ENCODE measurements around the gene CCBE1. TPM values are rescaled to one million over a fixed set of nuclear protein-coding genes. Genes with fewer than 3 reads are reported as not detected.
A peak's percentile ranks its signal among the peaks of the same experiment; 100 is the strongest.

The CCBE1 gene
- total RNA-seq, 2 experiments from 2014 or later, result not detected

DNA sequence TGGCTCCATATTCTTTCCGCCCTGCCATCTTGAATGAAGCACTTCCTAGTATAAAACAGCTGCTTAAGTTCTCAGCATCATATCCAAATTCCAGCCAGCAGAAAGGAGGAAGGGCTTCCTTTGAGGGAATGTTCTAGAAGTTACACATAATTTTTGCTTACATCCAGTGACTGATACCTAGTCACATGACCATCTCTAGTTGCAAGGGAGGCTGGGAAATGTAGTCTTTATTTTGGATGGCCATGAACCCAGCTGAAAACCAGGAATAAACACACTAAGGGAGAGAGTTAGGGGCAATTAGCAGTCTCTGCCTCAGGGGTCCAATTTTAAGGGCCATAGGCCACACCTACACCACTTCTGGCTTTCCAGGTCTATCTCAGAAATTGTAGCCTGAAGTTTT lies 280.4 kb downstream of the CCBE1 start:
- peaks cover 35% of the 10 kb centered on the region for H3K27me3 Mint-ChIP-seq
- no peak overlapping the region for H3K4me3 Mint-ChIP-seq
- TF ChIP-seq CTCF (IDR thresholded peaks at IDR 0.05), result no peak
- DNase-seq (no peak), ATAC-seq (no peak)
- intact Hi-C loops (cut with micrococcal nuclease), result no loop called here
- H3K27ac Mint-ChIP-seq, result no peak overlapping the region
- H3K9me3 Mint-ChIP-seq, result no peaks in the 10 kb centered on the region
- ChIA-PET POLR2A (no interaction called here), CTCF (interaction anchor here (0.6 kb wide), 1 partner anchor 272 kb away, joined by 3 read pairs; no protein-coding TSS in a partner anchor)
- H3K4me1 Mint-ChIP-seq (ENCODE audit: low read depth), result no peaks in the 10 kb centered on the region
- no peaks in the 10 kb centered on the region for H3K36me3 Mint-ChIP-seq (ENCODE audit: low read depth)

DNA sequence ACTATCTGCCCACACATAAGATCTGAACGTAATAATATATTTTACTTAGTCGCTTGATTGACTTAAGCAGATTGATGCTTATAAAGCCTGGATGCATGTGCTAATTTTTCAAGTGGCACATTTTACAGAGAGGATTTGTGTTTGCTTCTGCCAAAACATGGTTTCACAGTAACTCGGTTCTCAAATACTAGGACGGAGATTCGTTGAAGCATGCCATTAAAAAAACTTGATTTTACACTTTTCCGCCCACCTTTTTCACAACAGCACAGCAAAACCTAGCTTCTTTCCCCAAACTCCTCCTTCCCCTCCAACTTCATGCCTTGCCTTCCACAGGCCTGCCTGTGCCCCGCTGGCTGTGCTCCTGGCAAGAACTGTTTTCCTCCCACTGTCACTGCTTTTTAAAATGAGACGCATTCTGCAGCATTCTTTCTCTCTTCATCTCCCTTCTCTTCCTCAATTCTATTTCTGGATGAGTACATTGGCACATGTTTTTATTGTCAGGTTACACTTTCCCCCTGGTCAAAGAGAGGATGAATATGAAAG lies 283.0 kb downstream of the CCBE1 start:
- H3K36me3 Mint-ChIP-seq (ENCODE audit: low read depth), result no peaks in the 10 kb centered on the region
- DNase-seq (no peak), ATAC-seq (no peak)
- H3K4me3 Mint-ChIP-seq, result no peak overlapping the region
- TF ChIP-seq CTCF (IDR thresholded peaks at IDR 0.05), result no peak
- ChIA-PET CTCF (interaction anchor here (0.6 to 1.1 kb wide), 3 partner anchors 12 to 487 kb away, joined by 3 read pairs; no protein-coding TSS in a partner anchor), POLR2A (no interaction called here)
- intact Hi-C loops (cut with micrococcal nuclease), result no loop called here
- peaks cover 27% of the 10 kb centered on the region for H3K27me3 Mint-ChIP-seq
- H3K9me3 Mint-ChIP-seq, result no peaks in the 10 kb centered on the region
- H3K4me1 Mint-ChIP-seq (ENCODE audit: low read depth), result no peaks in the 10 kb centered on the region
- no peak overlapping the region for H3K27ac Mint-ChIP-seq

DNA sequence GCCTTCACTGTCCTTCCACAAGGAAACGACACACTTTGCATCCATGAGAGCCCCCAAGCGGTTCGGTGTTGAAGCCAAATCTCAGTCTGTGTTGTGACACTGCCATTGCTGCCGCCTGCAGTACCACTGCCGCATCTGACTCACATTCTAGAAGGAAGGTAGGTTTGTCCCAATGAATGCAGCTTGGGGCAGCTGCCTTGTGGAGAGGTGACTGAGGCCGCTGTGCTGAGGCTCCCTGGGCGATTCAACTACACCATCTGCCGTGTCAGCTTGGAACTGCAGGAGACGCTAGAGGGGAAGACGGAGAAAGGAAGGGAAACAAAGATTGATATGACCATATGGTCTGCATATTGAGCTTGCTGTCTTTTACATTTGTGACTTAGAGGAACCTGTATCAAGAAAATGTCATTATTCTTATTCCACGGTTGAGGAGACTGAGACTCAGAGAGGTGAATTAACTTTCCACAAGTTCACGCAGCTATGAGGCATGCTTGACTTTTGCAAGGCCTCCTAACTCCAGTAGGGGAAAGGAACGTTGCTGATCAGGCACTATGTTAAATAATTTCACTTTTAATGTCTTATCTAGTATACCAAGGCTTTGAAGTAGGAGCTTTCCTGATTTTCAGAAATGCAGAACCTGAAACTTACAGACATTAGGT lies 294.7 kb downstream of the CCBE1 start:
- peaks cover 7% of the 10 kb centered on the region for H3K27me3 Mint-ChIP-seq
- ChIA-PET CTCF (interaction anchor here (0.6 to 5.5 kb wide), 59 partner anchors 9 to 639 kb away, joined by 3 to 219 read pairs (median 4); partner anchors contain the start of genes CPLX4, GRP, LMAN1 and RAX), POLR2A (no interaction called here)
- H3K9me3 Mint-ChIP-seq, result no peaks in the 10 kb centered on the region
- no peaks in the 10 kb centered on the region for H3K4me1 Mint-ChIP-seq (ENCODE audit: low read depth)
- H3K27ac Mint-ChIP-seq, result no peak overlapping the region
- peak; percentile 97 for TF ChIP-seq CTCF (IDR thresholded peaks at IDR 0.05)
- intact Hi-C loops (cut with micrococcal nuclease), result loop anchor here (2.0 kb wide), 2 partner anchors 92 to 154 kb away; no protein-coding TSS in a partner anchor
- no peaks in the 10 kb centered on the region for H3K36me3 Mint-ChIP-seq (ENCODE audit: low read depth)
- no peak overlapping the region for H3K4me3 Mint-ChIP-seq
- peak; percentile 87 for DNase-seq
- ATAC-seq, result peak; percentile 100

DNA sequence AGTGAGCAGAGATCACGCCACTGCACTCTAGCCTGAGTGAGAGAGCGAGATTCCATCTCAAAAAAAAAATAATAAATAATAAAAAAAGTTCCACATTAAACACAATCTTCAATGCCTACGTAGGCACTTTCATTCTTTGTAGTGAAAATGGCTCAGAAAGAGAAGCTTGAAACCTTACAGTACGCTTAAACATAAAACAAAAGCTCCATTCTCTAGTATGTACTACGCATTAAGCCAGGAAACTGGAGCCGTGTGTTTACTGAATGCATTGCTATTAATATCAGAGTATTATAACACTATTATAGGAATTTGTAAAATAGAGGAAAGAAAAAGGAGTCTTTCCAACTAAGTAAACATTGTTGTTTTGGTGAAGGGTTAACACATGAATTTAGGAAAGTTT lies 296.8 kb downstream of the CCBE1 start:
- TF ChIP-seq CTCF (IDR thresholded peaks at IDR 0.05), result no peak
- Mint-ChIP-seq H3K27ac (no peak overlapping the region), H3K36me3 (ENCODE audit: low read depth) (no peaks in the 10 kb centered on the region), H3K9me3 (no peaks in the 10 kb centered on the region), H3K4me1 (ENCODE audit: low read depth) (peaks cover 4% of the 10 kb centered on the region), H3K27me3 (peaks cover 10% of the 10 kb centered on the region), H3K4me3 (no peak overlapping the region)
- ChIA-PET POLR2A (interaction anchor here (0.6 kb wide), 2 partner anchors 54 to 152 kb away, joined by 3 to 4 read pairs; no protein-coding TSS in a partner anchor), CTCF (interaction anchor here (1.6 to 5.5 kb wide), 2 partner anchors 90 to 151 kb away, joined by 8 to 219 read pairs; no protein-coding TSS in a partner anchor)
- intact Hi-C loops (cut with micrococcal nuclease), result no loop called here
- ATAC-seq, result no peak
- DNase-seq, result no peak

All from activated CD8-positive, alpha-beta T cell treated with anti-CD3 and anti-CD28 coated beads for 36 hours (primary cell).